ENCODE results near the gene ATF7.
"Not testable (repeated sequence)": the region's sequence is repeated elsewhere in the genome, so short reads cannot be mapped to it uniquely, and the experiment has no call there.

The ATF7 gene

DNA sequence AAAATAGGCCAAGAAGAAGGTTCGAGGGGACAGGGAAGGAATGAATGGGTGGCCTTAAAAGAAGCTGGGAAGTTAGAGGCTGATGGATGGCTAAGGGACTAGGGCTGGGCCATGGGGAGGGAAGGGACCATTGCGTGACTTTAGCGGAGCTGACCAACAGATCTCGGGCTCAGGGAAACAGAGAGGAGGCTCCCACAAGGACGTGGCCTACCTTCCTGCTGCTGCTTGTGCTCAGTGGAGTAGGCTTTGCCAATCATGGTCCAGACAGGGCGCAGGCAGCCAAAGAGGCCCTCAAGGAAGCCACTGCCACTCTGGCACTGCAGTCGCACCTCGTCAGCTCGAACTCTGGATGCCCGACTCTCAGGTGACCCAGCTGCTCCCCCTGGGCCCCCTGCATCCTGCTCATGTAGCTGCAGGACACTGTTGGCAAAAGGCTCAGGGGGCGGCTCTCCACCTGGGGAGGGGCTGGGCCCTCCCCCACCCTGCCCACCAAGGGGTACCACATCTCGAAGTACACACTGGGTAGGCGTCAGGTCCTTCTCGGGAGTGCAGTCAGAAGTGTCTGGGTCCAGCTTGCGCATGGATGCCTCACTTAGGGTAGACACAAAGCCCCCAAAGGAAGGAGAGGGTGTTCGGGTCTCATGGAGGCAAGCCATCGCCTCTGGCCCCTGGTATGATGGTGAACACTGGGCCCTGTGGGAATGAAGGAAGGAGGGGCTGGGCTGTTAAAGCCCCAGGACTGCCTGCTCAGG is 139.3 kb downstream of the ATF7 start:
- in situ Hi-C loops (cut with MboI; ENCODE audit: low sequenced_read_pairs): no loop called here

DNA sequence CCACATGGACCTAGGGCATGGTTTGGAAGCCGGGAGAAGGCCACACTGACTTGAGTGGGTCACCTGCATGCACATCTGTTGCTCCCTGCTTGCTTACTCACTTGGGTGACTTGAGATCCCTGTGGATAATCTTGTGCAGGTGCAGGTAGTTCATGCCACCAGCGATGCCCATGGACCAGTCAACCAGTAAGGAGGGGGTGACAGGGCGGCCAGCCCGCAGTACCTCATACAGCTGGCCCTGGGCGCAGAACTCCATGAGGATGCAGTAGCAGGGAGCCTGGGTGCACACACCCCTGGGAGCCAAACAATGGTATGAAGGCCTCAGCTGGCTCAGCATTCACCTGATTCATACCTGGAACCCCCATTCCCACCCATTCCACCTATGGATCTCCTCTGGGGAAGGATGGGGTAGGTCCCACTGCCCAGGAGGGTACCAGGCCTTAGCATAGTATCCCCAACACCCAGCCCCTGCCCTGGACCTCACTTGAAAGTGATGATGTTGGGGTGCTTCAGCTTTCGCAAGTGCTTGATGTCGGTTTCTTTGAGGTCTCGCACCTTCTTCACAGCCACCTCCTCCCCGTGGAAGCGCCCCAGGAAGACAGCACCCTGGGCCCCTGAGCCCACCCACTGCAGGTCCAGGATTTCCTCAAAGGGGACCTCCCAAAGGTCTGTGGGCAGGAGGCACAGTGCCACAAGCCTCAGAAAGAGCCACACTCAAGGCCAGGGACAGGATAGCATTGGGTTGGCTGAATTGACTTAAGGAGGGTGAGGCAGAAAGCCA is 140.0 kb downstream of the ATF7 start:
- in situ Hi-C loops (cut with MboI; ENCODE audit: low sequenced_read_pairs): no loop called here

DNA sequence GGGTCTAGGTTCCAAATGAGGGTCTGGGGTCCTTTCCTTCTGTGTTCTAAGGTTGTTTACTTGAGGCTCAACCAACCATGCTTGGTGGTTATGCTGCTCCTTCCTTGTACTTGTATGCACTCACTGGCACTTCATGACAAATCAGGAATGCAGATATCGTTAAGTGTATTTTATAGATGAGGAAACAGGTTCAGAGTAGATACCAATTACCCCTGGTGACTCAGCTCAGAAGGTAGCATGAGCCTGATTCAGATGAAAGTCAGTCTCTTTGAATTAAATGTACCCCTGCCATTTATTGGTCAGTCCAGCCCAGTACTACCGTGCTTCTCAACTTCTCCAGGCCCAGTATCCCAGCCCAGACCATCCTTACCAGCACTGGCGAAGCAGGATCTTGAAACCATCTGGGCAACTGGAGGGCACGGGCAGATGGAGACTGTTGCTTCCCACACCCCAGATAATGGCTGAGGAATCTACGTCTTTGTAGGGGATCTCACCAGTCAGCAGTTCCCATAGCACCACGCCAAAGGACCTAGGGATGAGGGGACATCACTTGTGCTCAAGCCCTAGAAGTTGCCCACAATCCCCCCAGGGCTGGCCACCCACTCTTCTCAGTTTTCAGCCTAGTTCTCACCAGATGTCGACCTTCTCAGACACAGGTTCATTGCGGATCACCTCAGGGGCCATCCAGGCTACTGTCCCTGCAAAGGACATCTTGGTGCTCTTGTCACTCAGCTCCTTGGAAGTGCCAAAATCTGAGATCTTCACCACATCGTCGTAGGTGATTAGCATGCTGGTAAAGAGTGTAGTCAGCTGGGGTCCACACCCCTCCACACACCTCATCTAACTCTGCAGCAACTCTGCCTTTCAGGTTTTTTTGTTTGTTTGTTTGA is 141.3 kb downstream of the ATF7 start:
- in situ Hi-C loops (cut with MboI; ENCODE audit: low sequenced_read_pairs): no loop called here

DNA sequence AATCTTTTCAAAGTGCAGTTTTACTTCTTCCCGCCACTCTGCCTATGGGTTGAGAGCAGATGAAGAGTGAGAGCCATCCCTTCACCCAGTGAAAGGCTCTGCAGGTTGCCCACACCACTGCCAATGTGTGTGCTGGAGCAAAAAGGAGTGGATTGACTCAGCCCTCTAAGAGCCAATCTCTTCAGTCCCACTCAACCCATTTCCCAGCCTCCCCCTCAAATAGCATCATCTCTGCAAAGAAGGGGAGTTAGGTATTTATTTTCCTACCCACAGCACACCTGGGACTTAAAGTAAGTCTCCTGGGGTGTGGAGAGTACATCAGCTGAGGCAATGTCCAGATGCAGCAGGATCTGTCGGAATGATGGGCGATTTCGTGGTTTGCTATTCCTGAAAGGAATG is 142.2 kb downstream of the ATF7 start:
- in situ Hi-C loops (cut with MboI; ENCODE audit: low sequenced_read_pairs): no loop called here

DNA sequence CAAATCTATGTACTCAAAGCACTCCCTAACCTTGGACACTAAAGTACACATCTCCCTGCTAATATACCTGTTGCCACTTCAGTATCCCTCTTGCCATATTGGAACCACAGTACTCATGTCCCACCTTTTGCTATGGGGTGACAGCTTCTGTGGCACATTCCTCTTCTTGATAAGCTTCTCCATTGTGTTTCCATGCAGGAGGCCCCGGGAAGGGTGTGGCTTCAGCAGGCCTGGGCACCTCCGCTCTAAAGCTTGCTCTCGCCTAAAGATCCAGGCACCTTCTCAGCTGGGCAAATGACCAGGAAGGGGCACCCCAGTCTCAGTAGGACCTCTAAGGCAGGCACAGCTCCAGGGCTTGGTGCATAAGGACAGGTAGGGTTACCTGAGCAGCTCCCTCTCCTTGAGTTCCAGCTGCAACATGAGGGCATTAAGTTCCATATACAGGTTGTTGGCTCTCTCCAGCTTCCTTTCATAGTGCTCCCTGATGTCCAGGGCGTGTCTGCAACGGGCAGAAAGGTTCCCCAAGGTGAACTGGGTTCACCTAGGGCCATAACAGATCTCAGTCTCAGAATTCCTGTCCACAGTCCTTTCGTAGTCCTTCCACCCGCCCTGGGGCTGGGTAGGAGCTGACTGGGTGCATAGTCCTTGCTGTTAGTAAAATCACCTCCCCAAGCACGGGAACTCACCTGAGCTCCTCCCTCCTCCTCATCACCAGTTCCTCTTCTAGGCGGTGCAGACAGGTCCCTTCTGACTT is 142.8 kb downstream of the ATF7 start:
- in situ Hi-C loops (cut with MboI; ENCODE audit: low sequenced_read_pairs): no loop called here

DNA sequence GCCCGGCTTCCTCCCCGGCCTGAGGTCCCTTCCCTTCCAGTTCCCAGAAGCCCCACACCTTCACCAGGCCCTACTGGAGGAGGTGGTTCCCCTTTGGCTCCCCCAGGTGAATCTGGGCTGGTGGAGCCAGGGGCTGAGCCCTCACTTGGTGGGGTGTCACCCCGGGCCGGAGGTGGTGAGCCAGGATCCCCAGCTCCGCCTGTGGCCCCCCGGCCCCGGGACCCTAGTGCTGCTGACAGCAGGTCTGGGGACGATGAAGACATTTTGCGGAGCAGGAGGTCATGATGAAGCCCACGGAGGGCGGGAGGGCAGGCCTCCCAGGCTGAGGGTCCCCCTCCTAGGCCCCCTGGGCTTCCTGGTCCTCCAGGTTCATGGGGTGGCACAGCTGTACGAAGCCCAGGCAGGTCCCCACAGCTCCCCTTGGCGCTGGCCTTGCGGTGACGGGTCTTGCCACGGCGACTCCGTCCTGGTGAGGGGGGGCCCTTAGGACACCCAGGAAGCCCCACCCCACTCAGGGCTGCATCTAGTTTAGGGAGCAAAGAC is 143.5 kb downstream of the ATF7 start:
- in situ Hi-C loops (cut with MboI; ENCODE audit: low sequenced_read_pairs): no loop called here

DNA sequence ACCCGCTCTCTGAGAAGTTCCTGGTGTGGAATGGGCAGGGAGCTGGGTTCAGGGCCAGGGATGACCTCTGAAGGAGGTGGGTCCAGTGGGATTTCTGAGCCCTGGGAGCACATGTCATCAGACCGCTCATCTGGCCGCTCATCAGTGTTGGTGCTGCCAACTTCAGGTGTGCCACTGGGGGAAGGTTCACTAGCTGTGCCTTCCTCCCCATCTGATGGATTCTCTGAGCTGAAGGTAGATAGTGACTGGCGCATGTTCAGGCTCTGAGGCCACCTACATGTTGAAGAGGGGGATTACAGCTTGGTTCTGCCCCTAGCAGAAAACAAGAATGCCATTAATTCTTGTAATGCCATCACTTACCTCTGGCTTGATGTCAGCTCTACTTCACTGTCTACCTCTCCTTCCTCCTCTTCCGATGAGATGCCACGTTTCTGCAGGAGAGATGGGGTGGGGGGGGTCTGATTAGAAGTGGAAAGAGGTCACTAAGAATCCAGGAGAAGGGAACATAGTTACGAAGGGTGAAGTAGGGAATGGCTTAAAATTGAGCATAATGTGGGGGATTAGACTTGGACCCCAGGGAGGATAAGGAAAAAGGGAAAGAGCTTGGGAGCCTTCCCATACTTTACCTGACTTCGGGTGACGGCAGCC is 144.1 kb downstream of the ATF7 start:
- in situ Hi-C loops (cut with MboI; ENCODE audit: low sequenced_read_pairs): no loop called here

DNA sequence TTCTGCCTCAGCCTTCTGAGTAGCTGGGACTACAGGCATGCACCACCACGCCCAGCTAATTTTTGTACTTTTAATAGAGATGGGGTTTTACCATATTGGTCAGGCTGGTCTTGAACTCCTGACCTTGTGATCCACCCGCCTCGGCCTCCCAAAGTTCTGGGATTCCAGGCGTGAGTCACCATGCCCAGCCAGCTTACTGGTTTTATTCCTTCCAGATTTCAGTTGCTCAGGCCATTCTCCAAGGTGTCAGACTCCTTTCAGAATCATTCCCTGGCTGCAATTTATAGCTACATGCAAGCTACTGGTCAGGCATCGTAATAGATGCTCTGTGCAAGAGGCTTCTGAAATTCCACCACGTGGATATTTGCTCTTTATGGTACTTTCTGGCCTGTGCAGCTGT is 144.7 kb downstream of the ATF7 start:
- in situ Hi-C loops (cut with MboI; ENCODE audit: low sequenced_read_pairs): not testable (repeated sequence)

DNA sequence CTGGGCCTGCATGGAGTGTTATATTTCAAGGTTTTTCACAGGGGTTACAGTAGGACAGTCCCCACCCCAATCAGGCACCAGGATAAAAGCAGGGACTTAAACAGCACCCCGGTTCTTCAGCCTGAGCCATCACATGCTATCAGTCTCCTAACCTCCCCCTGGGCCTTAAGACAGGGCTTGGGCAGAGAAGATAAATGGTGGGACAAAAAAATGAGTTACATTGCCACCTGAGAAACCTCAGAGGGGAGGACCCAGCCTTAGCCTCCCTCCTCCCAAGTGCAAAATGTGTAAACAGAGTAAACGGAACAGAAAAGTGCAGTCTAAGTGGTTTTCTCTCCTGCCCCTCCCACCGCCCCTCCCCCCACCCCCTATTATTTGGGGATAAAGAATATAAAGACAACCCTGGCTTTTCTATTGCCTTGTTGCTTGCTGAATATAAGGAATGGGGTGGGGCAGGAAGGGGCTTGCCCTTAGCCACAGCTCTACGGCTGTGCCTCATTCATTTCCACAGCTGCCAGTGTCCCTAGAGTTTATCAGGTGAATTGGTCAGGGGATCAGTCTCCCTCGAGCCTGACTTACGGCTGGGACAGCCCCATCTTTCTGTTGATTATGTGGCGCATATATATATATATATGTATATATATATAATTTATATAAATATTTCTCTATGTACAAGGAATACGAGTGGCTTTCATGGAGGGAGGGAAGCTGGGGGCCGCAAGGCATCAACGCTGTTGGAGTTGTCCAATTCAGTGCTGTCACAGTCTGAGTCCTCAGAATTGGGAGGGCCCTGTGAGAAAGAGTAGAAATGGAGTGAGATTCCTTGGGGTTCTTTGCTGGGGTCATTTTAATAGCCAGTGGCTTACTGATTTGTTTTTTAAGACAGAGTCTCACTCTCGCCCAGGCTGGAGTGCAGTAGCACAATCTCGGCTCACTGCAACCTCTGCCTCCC is 145.4 kb downstream of the ATF7 start:
- in situ Hi-C loops (cut with MboI; ENCODE audit: low sequenced_read_pairs): no loop called here

DNA sequence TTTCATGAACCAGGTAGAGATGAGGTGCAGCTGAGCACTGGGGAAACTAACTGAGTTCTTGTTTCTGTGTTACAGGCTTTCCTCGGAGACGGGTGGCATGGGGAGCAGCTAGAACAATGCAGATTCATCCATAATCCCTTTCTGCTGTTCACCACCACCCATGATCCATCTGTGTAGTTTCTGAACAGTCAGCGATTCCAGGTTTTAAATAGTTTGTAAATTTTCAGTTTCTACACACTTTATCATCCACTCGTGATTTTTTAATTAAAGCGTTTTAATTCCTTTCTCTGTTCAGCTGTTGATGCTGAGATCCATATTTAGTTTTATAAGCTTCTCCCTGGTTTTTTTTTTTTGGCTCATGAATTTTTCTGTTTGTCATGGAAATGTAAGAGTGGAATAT is 146.9 kb downstream of the ATF7 start:
- in situ Hi-C loops (cut with MboI; ENCODE audit: low sequenced_read_pairs): no loop called here

DNA sequence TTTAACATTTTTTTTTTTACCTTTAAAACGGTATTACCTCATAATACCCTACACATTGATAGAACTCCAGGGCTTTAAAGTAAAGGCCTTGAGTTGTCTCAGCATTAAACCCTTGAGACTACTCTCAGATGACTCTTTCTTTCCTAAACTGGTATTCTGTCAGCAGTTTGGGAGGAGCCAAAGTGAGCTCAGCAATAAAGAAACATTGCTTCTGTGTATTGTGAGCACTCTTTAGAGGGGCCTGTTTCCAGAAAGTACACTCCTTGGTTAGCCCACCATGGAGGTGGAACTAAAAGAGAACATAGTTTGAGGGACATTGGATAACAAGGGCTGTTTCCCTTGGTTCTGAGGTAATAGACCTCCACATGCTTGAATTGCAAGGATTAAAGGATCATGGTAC is 147.3 kb downstream of the ATF7 start:
- in situ Hi-C loops (cut with MboI; ENCODE audit: low sequenced_read_pairs): no loop called here

DNA sequence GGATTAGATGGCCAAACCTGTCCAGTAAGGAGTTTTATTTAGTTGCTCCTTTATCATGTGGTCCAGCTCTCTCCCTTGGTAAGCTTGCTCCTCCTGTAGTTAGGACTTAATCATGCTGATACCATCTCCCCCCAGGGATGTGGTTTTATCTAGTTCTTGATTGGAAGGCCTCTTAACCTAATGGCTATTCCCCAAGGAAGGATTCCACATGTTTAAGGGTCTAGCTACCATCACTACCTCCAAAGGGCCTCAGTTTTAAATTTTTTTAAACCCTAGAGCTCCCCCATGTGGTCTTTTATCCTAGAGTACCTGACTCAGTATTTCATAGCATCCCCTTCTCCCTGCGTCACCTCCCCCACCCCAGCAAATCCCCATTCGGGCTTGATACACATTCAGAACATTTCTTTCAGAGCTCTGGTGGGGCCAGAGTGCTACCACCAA is 149.4 kb downstream of the ATF7 start:
- in situ Hi-C loops (cut with MboI; ENCODE audit: low sequenced_read_pairs): no loop called here

DNA sequence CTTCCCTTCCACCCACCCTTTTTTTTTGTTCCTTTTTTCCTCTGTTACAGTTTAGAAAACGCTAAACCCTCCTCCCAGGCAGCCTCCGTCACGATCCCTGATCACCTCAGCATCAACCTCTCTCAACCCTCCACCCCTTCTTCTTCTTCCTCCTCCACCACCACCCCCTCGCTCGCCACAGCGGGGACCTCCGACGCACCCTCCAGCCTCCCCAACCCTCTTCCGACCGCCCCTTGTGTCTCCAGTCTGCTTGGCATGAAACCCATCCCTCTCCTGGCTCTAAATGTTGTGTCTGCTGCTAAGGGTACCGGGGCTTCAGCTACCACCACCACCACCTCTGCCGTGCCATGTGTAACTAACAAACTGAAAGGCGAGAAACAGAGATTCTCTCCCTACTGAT is 151.4 kb downstream of the ATF7 start:
- in situ Hi-C loops (cut with MboI; ENCODE audit: low sequenced_read_pairs): no loop called here

DNA sequence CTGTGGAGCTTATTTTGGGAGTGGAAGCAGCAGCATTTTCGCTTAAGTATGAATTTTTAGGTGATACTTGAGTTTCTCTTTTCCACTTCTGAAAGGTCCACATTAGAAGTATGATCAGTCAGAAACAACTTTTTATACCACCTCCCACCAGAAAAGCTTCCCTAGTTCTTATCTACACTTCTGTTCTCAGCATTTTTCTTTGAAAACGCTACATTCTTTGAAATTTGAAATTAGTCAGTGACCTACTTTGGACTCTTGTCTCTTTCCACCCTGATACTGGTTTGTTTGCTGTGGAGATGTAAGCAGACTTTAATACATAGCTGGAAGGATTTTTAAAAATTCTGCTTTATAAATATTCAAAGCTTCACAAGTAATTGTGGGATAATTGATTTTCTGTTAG is 152.1 kb downstream of the ATF7 start:
- in situ Hi-C loops (cut with MboI; ENCODE audit: low sequenced_read_pairs): no loop called here

DNA sequence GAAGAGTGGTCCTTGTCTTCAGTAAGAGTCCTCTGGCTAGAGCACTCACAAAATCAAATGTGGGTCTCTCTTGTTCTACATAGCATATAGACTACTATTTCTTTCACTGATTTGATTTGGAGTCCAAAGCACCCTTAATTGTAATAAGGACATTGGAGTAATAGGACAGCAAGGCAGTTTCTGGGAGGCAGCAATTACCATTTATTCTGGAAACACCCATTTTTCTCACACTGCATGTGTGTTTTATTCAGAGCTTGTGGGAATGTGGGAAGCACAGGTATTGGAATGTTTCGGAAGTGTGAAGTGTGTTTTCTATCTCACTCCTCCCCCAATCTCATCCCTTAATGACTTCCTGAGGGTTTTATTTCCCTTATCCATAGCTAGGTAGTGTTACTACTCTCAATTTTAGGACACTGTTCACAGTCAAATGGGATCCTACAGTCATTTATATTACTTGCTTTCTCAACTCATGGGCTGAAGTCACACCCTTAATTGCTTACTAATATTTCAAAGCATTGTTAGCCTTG is 154.1 kb downstream of the ATF7 start:
- in situ Hi-C loops (cut with MboI; ENCODE audit: low sequenced_read_pairs): no loop called here

DNA sequence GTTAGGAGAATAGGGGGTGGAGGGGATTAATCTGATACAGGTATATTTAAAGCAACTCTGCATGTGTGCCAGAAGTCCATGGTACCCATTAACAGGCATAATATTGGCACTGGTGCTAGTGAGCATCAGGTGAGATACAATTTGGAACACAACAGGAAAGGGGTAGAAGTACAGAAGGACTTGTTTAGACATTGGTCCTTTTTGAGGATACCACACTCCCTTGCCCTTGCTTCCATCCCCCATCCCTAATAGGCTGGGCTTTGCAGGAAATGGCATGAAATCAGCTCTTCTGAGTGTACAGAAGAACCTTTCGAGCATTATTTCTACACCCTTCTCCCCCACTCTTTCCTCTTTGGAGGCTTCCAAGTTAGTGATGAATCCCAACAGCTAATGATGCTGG is 157.9 kb downstream of the ATF7 start:
- in situ Hi-C loops (cut with MboI; ENCODE audit: low sequenced_read_pairs): loop anchor here (10.0 kb wide), 1 partner anchor 443 kb away; no protein-coding TSS in a partner anchor

DNA sequence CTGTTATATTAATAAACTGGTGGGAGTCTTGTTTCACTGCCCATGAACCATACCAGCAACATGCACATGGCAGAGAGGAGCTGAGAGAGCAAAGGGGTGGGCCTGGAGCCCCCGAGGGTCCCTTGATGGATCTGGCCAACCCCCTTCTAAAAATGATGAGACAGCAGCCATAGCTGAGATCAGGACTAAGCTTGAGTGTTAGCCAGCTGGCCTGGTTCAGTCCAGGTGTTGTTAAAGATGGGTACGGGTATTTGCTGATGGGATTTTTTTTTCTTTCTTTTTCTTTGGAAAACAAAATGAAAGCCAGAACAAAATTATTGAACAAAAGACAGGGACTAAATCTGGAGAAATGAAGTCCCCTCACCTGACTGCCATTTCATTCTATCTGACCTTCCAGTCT is 158.3 kb downstream of the ATF7 start:
- in situ Hi-C loops (cut with MboI; ENCODE audit: low sequenced_read_pairs): loop anchor here (10.0 kb wide), 1 partner anchor 443 kb away; no protein-coding TSS in a partner anchor

DNA sequence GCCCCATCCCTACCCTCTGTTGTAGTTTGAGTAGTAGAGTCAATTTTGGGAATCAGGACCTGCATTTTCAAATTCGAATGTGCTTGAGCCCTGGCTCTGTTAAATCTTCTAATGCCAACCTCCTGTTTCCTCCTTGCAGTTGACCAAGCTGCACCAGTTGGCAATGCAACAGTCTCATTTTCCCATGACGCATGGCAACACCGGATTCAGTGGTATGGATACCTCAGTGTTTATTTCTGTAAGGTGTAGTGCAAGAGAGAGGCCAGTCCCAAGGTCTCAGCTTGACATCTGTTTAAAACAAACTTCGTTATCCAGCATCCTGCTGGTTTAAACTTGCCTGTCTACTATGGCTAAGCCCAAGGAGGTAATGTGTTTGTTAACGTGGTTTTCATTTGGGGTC is 159.1 kb downstream of the ATF7 start:
- in situ Hi-C loops (cut with MboI; ENCODE audit: low sequenced_read_pairs): loop anchor here (10.0 kb wide), 1 partner anchor 442 kb away; no protein-coding TSS in a partner anchor

Measured in HL-60/S4 (cell line).